HK-2 (cell line): ENCODE results near the gene C19orf53.
"Not testable (repeated sequence)": the region's sequence is repeated elsewhere in the genome, so short reads cannot be mapped to it uniquely, and the experiment has no call there.

Experiments used
- DNase-seq: peaks from one replicate; pipeline ENCODE4 v3.0.0-alpha.2; 2018; ENCODE audit not compliant: unreplicated experiment

C19orf53 gene

DNA sequence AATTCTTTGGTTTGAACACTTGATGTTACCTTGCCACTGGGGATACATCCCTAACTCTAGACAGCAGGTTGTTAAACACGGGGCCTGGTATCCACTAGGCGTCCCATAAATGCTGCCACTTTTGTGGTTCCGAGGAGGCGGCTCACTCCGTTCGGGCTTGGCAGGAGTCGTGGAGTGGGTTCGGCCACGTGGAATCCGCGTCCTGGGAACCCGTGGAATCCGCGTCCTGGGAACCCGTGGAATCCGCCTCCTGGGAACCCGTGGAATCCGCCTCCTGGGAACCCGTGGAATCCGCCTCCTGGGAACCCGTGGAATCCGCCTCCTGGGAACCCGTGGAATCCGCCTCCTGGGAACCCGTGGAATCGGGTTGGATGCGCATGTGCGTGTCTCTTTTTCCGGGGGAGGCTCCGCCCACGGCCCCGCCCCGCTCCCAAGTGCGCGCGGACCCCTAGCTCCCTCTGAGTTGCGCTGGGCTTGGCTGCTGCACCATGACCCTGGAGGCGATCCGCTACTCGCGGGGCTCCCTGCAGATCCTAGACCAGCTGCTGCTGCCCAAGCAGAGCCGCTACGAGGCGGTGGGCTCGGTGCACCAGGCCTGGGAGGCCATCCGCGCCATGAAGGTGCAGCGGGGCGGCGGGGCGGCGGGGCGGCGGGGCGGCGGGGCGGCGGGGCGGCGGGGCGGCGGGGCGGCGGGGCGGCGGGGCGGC is 10.0 kb upstream of the C19orf53 start, which contains the start of gene MRI1:
Gene MRI1, plus strand, starts transcription at position 422 of the 707 bp plus-strand sequence. Its CDS starts 67 bp downstream, at position 489.
- peak; percentile 82 for DNase-seq

DNA sequence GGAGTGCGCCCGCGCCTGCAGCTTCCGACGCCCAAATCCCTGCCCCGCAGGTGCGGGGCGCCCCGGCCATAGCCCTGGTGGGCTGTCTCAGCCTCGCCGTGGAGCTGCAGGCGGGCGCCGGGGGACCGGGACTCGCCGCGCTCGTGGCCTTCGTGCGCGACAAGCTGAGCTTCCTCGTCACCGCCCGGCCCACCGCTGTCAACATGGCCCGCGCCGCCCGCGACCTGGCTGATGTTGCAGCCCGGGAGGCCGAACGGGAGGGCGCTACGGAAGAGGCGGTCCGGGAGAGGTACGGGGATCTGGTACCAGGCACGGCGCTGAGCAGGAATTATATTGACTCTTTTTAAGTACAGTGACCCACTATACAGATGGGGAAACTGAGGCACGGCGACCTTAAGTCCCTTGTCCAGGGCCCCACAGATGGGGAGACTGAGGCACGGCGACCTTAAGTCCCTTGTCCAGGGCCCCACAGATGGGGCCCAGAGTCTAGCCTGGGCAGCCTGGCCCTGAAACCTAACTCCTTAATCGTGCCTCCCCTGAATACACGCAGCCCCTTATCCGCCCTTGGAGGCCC is 9.3 kb upstream of the C19orf53 start:
- DNase-seq, result peak; percentile 38

DNA sequence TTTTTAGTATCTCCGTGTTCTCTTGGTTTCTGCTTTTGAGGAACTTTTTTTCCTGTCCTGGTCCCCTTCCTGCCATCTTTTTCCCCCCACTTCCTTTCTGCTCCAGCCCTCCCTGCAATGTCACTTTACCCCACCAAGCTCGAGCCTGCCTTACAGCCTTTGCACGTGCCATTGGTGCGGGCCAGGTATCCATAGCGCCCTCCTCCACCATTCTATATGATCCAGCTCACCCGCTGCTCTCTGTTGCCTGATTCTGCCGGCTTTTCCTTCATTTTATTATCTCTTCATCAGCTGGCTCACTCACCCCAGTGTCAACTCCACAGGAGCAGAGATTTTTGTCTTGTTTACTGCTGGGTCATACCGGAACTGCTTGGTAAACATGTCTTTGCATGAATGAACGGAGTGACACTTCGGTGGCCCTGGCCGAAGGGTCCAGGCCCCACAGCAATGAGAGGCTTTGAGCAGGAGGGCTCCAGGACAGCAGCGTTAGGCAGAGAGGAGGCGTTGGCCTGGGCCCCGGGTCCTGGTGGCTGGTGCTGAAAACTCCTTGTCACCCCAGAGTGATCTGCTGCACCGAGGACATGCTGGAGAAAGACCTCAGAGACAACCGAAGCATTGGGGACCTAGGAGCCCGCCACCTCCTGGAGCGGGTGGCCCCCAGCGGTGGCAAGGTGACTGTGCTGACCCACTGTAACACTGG is 8.7 kb upstream of the C19orf53 start:
- DNase-seq, result no peak

DNA sequence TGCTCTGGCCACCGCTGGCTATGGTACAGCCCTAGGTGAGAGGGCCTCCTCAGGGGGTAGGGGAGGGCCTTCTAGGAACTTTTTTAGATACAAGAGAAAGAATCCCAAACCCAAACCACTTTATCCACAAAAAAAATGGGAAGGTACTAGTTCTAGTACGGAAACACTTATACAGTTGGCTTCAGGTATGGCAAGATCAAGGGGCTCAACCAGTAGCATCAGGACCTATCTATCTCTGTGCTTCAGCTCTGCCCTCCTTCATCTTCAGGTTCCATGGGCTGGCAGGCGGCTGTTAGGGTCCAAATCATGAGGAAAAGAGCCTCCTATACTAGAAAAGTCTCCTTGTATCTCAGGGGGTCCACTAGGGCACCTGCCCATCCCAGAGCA is 8.2 kb upstream of the C19orf53 start:
- DNase-seq, result no peak

DNA sequence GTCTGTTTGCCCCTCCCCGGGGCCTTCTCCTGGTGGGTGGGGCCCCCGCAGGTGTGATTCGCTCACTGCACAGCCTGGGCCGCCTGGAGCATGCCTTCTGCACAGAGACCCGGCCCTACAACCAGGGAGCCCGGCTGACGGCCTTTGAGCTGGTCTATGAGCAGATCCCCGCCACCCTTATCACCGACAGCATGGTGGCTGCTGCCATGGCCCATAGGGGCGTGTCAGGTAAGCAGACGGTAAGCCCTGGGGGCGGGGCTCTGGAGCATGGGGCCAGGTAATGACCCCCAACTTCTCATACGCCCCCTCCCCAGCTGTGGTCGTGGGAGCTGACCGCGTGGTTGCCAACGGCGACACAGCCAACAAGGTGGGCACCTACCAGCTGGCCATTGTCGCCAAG is 5.7 kb upstream of the C19orf53 start:
- DNase-seq, result no peak

DNA sequence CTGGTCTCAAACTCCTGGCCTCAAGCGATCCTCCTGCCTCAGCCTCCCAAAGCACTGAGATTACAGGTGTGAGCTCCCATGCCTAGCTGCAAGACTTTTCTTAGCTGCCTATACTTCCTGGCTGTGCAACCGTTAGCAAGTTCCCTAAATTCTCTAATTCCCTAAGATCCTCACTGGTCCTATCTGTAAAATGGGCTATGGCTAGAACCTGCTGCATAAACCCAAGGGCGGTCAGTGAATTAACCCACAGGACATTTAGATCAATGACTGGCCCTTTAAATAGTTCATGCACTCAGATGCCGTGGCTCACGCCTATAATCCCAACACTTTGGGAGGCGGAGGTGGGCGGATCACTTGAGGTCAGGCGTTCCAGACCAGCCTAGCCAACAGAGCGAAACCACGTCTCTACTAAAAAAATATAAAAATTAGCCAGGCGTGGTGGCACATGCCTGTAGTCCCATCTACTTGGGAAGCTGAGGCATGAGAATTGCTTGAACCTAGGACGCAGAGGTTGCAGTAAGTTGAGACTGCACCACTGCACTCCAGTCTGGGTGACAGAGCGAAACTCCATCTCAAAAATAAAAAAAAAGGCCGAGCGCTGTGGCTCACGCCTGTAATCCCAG is 4.1 kb upstream of the C19orf53 start:
- DNase-seq, result peak; percentile 70

DNA sequence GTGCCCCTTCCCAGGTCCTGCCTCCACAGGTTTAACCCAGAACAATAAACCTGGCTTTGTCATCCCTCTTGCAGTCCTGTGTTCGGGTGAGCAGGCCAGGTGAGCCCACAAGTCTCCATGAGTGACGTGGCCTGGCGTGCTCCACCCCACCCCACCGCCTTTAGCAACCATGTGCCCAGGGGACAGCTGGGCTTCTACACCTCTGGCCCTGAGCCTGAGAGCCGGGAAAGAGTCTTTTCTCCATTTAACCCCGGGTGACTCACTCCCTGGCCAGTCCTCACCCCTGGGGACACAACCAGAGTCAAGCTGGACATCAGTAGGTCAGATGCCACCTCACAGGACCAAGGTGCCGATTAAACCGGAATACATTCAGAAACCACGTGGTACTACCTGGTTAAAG is 4.1 kb downstream of the C19orf53 start:
- DNase-seq, result no peak

DNA sequence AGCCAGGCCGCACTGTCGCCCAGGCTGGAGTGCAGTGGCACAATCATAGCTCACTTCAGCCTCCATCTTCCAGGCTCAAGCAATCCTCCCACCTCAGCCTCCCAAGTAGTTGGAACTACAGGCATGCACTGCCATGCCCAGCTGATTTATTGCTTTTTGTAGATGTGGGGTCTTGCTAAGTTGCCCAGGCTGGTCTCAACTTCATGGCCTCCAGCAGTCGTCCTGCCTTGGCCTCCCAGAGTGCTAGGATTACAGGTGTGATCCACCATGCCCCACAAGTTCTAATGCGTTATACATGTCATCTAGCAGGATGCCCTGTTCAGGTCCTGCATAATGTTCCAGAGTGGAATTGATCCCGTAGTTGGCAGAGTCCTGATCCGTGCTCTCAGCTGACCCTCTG is 4.6 kb downstream of the C19orf53 start:
- DNase-seq, result no peak

DNA sequence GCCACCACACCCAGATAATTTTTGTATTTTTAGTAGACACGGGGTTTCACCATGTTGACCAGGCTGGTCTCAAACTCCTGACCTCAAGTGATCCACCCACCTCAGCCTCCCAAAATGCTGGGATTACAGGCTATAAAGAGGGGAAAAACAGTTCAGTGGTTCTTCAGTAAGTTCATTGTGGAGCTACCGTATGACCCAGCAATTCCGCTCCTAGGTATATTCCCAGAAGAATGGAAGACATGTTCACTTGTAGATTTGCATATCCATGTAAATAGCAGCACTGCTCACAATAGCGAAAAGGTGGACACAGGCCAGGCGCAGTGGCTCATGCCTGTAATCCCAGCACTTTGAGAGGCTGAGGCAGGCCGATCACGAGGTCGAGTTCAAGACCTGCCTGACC is 5.5 kb downstream of the C19orf53 start:
- not testable (repeated sequence) for DNase-seq

DNA sequence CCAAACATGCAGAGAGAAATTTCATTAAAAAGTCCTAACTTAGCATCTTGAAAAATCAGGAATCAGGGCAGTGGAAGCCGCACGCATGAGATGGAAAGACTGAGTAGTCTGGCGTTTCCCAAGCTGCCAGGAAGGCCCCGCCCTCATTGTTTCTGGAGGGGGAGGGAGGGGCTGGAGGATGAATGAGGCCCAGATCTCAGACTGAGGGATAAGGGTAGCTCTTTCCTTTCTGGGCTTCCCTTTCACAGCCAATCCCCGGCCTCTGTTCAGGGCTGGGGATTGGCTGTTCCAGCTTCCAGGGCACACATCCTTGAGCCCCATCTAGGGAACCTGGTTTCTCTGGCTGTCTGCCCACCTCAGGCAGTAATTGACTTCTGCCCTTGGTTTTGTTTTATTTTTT is 7.3 kb downstream of the C19orf53 start:
- DNase-seq, result peak; percentile 53

DNA sequence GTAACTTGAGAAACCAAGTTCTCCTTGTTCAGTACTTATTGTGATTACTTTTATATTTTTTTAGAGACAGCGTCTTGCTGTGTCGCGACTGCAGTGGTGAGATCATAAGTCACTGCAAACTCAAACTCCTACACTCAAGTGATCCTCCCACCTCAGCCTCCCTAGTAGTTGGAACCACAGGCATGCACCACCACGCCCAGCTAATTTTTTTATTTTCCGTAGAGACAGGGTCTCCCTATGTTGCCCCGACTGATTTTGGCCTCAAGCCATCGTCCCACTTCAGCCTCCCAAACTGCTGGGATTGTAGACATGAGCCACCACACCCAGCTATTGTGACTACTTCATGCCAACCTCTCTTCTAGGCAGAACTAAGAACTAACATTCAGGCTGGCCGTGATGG is 8.3 kb downstream of the C19orf53 start:
- DNase-seq, result no peak

DNA sequence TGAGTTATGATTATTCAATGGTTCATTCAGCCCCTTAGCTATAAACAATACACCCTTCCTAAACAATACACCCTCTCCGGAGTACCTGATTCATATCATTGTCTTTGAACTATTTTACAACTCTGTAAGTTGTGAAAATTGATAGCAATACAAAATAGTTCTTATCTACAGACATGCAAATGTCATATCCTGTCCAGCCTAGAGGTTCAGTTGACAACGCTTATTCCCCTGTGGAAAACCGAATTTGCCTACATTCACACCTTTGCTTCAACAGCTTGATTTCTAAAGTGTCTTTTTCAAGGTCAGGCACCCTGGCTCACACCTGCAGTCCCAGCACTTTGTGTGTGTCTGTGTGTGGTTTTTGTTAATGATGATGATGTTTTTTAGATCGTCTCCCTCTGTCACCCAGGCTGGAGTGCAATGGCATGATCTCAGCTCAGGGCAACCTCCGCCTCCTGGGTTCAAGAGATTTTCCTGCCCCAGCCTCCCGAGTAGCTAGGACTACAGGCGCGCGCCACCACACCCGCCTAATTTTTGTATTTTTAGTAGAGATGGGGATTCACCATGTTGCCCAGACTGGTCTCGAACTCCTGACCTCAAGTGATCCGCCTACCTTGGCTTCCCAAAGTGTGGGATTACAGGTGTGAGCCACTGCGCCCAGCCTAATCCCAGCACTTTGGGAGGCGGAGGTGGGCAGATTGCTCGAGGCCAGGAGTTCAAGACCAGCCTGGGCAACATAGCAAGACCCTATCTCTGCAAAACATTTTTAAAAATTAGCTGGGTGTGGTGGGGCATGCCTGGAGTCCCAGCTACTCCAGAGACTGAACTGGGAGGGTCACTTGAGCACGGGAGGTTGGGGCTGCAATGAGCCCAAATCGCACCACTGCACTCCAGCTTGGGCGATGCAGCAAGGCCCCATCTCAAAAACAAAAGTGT is 9.6 kb downstream of the C19orf53 start:
- DNase-seq, result no peak

DNA sequence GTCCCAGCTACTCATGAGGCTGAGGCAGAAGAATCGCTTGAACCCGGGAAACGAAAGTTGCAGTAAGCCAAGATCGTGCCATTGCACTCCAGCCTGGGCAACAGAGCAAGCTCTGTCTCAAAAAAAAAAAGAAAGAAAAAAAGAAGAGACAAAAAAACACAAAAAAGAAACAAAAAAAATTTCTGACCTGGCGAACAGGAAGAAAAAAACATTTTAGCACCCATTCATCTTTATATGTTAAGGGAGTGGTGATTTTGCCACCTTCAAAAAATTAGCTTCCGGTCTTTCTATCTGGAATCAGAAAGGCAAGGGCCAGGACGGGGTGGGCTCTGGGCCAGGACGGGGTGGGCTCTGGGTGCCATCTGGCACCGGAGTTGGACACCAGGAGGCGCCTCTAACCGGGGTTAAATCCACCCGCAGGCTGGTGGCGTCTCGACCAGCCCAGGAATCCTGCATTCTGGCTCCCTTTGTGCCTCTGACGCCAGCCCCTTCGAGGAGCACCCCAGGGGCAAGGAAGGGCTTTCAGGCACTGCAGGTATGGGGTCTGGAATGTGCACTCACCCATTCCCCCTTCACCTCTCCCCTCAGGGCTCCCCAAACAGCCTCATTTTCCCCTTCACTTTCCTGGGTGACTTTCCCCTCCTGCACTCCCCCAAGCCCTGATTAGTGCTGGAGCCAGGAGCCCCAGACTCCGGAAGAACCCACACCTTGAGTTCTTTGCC is 10.6 kb downstream of the C19orf53 start:
- DNase-seq, result no peak

DNA sequence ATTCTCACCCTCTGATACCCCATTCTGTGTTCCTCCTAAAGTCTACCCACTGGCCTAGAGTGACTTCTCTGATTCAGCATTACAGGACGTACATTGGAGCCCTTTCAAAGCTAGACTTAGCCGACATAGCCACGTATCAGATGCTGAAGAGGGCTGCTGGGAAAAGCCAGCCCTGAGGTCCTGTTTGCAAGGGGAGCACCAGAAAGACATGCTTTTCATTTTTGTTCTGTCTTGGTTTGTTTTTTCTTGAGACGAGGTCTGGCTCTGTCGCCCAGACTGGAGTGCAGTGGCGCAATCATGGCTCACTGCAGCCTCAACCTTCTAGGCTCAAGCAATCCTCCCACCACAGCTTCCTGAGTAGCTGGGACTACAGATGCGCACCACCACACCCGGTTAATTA is 14.7 kb downstream of the C19orf53 start:
- no peak for DNase-seq

DNA sequence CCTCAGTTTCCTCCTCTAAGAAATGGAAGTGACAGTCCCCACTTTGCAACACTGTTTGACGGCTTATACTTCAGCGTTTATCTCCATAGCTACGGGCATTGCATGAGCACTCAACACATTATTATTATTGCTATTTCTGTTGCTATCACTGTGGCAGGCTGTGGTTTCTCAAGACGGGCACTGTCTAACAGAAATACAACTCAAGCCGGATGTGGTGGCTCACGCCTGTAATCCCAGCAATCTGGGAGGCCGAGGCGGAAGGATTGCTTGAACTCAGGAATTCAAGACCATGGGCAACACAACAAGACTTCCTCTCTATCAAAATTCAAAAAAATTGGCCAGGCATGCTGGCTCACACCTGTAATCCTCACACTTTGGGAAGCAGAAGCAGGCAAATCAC is 16.1 kb downstream of the C19orf53 start:
- DNase-seq, result no peak

DNA sequence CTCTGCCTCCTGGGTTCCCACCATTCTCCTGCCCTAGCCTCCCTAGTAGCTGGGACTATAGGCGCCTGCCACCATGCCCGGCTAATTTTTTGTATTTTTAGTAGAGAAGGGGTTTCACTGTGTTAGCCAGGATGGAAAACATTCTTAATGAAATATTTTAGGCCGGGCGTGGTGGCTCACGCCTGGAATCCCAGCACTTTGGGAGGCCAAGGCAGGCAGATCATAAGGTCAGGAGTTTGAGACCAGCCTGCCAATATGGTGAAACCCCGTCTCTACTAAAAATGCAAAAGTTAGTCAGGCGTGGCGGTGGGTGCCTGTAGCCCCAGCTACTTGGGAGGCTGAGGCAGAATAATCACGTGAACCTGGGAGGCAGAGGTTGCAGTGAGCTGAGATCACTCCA is 19.1 kb downstream of the C19orf53 start:
- DNase-seq, result not testable (repeated sequence)

DNA sequence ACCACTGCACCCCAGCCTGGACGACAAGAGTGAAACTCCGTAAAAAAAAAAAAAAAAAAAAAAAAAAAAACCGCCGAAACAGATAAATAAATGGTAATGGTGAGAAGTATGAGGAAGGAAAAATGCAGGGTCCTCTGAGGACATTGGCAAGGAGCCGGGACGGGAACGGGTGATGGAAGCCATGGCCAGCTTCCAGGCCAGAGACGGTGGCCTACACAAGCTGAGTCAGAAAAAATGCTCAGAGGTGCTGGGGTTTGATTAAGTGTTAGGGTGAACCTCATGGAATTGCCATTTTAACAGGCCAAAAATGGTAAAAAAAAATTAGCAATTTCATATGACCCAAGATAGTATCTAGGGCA is 20.1 kb downstream of the C19orf53 start:
- peak; percentile 59 for DNase-seq

DNA sequence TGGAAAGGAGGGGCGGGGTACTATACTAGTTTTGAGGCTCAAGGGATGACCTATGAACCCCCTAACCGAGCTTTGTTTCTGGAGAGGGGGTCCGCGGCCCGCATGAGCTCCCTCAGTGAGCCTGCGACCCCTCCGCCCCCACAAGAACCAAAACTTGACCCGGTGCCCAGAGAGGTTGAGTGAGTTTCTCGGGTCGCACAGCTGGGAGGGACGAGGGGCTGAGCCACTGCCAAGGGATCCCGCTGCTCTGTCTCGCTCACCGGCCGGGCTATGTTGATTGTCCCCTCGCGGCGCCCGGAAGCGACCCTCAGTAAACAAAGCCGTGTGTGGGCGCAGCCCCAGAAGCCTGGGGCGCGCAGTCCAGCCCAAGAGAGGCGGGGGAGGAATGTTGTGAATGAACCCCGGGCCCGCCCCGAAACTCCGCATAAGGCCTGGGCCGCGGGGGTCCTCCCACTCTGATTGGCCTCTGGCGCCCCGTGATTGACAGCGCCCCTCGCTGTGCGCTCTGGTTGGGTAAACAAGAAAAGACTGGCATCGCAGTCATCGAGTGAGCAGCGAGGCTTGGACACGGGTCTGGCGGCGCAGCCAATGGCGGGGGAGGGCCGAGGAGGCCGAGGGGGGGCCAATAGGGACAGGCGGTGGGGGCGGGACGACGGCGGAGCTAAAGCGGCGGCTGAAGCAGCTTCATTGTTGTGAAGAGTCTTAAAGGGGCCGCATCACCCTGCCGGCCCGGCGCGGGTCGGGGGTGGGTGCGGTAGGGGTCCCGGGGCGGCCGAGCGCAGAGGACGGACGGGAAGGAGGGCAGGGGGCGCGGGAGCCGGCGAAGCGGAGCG is 20.7 kb downstream of the C19orf53 start, which contains the start of gene ZSWIM4:
Gene ZSWIM4, plus strand, starts transcription at position 687 of the 833 bp plus-strand sequence. CDS start 206 bp downstream, outside the sequence.
- peak; percentile 98 for DNase-seq

DNA sequence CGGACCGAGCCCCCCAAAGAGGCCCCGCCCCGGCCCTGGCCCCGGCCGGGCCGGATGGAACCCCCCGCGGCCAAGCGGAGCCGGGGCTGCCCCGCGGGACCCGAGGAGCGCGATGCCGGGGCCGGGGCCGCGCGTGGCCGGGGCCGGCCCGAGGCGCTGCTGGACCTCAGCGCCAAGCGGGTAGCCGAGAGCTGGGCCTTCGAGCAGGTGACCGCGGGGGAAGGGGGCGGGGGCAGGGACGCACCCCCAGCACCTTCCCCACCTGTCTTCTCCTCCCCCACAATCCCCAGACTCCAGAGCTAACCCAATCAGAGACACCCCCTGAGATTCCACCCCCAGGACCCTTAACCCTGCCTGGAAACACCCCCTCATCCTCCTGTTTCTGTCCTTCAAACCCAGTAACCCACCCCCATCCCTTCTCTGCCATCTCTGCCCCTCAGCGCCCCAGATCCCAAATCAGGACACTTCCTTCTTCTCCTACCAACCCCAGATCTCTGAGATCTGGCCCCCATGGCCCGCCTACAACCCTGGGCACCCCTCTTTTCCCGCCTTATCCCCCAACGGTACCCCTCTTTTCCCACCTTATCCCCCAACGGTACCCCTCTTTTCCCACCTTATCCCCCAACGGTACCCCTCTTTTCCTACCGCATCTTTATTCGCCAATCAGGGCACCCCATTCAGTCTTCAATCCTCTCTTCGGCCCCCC is 21.5 kb downstream of the C19orf53 start:
- no peak for DNase-seq
